ENCODE data around the gene NKD1.

Gene NKD1

DNA sequence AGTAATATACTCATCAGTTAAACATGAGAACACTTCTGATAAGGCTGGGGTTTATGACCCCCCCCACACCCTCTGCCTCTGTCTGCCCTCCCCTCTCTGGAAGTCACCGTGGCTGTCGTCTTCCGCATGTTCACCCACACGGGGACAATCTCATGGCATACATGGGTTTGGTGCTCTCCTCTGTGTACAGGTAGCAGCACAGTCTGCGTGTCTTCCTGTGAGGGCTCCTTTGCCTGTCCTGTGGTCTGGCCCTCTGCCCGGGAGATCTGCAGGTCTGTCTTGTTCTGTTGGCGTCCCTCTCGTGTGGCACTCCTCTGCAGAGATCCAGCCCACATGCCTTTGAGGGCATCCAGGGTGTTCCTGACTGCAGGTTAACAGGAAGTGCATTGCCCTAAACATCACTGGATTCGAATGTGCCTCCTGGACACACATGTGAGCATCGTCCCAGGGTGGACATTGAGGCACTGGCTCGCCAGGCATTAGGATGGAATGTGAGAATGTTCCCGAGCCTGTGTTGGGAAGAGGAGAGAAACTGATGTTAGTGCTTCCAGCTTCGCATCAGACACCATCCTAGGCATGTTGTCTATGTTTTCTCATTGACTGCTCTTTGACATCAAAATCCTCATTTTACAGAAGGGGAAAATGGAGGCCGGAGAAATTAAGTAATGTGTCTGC lies 54.5 kb downstream of the NKD1 start:
- DNase-seq: no peak

DNA sequence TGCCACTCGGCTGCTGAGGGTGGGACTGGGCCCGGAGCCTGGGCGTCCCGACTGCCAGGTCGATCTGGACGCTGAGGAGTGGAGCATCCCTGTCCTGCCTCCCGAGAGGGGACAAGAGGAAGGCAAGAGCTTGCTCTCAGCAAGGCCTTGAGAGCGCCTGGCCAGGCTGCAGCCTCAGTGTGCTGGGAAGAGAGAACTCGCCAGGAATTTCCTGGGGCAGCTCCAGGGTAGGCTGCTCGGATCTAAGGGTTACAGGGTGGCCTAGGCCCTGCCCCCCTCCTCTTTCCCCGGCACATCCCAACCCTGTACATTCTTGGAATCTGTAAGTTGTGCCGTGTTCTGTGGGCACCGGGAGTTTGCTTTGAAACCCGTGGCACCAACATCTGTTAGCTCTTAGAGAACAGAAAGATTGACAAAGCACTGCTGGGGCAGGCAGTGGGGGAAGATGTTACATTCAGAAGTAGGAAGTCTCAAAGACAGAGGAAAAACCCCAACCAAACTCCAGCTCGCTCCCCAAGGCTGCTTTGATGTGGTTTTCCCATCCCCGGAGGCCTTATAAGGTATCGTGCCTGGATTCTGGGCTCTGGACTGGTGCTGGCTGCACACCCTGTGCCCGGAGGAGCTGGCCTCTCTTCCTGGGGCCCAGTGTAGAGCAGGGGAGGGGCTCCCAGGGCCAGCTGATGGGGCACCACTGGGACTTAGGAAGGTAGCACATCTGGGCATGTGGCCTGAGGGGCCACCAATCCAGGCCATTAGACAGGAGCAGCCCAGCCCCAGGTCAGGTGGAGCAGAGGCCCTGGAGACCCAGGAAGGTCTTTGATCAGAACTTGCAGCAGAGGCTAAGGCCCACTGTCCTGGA lies 55.2 kb downstream of the NKD1 start:
- no peak for DNase-seq

DNA sequence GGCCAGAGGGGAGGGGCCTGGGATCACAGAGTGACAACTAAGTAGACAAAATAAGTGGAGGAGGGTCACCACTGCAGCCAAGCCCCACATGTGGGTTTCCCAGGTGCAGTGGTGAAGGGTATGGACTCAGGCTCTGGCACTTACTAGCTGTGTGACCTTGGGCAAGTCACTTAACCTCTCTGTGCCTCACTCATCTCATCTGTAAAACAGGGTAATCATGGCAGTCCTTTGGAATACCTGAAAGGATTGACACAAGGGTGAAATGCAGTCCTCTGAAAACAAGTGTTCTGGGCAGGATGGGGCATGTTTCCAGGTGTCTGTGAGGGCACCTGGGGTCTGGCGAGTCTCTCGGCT lies 55.8 kb downstream of the NKD1 start:
- no peak for DNase-seq

DNA sequence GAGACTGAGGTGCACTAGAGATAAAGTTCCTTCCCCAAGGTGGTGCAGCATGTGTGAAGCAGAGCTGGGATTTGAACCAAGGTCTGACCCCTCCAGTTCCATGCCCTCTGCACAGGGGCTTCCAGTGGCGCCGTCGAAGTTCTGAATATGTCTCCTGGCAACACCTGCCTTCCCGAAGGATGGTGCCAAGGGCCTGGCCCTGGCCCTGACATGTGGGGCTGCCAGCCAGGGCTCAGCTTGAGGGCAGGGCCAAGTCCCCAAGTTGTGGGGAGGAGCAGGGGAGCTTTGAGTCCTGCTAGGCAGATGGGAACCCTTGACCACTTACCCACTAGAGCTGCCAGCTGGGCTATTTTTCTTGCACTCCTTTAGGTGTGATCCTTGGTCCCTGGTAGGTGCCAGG lies 56.4 kb downstream of the NKD1 start:
- DNase-seq: no peak

DNA sequence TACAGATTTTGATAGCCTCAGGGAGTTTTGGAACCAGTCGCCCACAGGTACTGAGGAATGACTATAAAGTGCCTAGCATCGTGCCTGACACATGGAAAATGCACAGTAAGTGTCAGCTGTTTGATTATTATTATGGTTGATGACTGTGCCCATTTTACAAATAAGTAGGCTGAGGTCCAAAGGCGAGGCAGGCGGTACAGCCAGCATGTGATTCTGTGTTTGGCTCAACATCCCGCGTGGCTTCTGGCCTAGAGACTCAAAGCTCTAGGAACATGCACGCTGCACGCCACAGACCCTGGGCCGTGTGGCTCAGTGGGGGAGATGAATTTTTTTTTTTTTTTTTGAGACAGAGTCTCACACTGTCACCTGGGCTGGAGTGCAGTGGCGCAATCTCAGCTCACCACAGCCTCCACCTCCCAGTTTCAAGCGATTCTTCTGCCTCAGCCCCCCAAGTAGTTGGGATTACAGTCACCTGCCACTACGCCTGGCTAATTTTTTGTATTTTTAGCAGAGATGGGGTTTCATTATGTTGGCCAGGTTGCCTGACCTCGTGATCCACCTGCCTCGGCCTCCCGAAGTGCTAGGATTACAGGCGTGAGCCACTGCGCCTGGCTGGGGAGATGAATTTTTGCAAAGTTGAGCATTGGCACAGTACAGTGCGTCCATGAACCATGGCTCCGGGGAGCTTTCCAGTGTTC lies 57.7 kb downstream of the NKD1 start:
- DNase-seq: no peak

DNA sequence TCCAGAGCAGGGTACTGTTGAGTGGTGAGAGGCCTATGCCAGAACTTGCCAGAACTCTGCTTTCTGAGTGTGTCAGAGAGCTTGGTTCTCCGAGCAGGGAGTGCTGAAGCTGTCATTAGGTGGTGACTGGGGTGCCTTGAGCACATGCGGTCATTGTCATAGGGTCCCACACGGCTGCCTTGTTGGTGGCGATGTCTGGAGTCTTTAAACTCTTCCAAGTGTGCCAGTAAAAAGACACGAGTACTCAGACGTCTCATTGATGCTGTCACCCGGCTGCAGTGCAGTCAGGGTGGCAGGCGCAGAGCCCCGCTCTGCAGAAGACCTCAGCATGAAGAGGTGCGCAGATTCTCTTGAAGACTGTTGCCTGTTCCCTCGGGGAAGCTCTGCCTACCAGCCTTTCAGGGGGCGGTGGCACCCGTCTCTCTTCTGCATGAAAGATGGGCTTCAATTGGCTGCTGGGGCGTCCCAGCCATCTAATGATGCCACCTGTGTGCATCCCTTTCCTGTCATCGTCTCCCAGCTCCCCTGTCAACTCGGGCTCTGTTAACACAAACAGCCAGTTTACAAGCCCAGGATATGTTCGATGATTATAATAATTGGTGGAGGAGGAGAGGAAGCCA lies 58.3 kb downstream of the NKD1 start:
- DNase-seq: no peak

DNA sequence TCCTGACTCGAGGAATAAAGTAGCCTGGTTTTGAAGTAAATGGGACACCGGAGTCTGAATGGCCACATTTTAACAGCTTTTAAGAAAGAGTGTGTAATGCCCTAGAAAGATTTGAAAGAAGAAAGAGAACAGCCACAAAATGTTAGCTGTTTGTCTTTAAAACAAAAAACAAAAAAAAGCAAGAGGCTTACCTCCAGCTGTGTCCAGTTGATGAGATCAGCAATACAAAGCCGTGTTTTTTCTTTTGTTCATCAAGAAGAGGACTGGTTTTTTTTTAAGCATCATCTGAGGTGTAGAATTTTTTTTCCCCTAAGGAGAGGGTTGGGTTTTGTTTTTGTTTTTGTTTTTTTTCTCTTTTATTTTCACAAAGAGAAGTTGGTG lies 58.8 kb downstream of the NKD1 start:
- no peak for DNase-seq

DNA sequence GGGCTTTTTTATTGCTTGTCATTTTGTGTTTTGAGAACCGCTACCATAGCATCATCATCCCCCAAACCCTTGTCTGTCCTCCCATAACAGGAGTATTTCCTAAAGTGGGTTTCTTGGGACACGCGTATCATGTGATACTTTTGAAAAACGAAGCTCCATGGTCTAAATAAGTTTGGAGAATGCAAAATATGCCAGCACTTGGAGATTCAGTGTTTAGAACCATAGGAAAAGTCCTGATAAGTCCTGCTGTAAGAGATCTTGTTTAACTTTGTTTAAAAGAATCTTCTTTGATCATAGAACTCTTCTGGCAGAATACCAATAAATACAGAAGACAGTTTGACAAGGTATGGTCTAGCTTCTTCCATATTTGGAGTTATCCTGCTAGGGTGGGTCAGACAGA lies 59.3 kb downstream of the NKD1 start:
- DNase-seq: no peak

DNA sequence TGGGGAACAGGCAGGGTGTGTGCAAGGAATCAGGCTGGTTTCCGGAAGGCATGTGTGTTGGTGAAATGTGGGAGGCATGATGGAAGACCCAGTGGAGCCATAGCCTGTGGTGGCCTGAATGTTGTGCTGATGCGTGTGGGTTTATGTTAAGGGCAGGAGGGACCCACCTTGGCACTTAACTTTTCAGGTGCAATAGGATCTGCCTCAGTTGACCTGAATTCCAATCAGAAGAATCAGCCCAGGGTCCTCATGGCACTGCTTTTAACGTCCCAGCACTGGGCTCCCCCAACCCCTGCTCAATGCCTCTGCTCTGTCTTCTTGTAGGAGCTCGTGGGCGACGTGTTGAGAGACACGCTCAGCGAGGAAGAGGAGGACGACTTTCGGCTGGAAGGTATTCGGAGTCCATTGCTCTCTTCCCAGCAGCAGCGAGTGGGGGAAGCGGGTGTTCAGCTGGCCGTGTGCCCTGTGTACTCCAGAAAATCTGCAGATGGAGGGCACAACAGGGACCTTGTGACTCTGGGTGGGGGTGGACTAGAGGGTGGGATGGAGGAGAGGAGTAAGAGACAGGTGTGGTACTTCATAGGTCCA lies 59.9 kb downstream of the NKD1 start:
- DNase-seq: no peak

DNA sequence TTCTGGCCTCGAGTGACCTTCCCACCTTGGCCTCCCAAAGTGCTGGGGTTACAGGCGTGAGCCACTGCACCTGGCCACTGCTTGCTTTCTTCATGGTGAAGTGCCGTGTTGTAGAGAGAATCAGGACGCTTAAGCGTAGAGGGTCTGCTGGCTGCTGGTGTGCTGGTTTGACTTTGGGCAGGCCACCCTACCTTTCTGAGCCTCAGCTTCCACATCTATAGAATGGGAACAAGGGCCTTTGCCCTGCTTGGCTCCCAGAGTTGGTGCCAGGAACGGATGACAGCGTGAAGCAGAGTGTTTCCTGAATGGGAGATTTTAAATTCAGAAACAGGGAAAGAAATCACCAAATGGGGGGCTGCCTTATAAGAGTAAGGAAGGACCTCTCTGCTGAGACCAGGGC lies 60.9 kb downstream of the NKD1 start:
- DNase-seq: no peak

DNA sequence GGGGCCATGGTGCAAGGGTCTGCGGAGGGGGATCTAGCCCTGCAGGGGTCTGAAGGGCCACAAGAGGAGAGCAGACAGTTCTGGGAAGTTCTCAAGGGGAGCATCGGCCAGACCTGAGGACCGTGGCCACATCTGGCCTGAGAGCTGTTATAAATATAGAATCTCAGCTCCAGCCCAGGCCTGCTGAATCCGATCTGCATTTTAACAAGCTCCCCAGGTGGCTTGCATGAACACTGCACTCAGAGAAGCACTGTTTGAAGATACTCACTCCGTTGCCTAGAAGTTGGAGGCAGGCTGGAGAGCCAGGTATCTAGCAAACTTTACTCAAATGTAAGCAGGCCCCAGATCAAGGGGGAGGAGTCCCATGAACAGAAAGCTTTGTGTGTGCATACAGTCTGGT lies 61.3 kb downstream of the NKD1 start:
- no peak for DNase-seq

DNA sequence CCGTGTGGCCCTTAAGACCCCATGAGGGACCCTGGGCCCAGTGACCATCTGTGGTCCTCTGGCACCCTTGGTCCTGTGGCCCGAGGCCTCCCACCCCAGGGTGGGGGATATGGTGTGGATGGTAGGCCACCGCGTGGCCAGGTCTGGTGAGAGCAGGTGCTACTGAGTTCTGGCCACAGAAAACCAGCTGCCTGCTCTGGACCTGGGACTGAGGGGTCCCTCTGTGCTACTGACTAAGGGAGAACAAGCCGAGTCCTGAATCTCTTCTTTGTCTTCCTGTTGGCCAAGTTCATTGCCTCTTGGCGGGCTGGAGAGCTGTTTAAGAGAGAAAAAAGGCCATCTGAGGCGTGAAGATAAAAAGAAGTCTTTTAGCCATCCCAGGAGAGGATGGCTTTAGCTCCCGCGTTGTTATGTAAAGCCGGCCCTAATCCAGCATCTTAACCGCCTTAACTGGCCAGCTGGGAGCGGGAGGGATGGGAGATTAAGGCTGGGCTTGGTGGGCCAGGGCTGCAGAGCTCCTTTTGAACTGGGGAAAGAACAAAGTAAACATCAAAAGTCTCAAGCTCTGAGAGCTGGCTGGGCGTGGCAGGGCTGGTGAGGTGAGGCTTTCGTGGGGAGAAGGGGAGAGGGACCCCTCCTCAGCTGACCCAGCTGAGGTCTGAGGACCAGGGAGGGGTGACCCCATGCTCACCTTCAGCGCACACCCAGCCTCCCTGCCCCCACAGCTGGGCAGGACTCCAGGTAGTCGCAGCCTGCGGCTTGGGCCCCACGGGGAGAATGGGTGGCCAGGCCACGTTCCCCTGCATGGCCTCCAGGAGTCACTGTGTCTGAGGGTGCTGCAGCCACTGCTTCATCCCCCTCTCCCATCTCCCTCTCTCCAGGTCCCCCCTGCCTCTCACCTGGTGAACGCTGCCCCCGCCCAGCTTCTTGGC lies 62.4 kb downstream of the NKD1 start:
- DNase-seq: no peak

DNA sequence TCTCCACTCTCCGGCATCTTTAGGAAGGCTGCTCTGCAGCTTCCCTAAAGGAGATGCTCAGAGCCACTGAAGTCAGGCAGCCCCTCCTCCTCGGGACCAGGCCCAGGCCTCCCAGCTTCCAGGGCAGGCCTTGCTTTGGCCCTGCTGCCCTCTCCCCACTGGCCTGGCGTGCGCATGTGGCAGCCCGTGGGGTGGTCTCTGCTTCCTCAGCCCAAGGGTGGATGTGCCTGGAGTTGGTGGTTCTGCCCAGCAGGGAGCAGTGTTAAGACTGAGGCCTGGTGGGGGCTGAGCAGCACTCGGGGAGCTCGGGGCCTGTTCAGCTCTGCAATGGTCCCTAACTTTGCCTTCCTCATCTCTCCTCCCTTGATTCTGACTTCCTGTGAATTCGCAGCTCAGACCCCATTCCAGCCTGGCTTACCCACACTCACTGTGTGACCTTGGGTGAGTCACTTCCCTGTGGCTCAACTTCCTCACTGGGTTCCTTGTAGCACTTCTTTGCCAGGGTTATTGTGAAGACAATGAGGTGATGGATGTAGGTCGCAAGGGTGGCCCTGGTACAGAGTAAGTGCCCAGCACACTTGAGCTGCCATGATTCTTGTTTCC lies 63.2 kb downstream of the NKD1 start:
- DNase-seq: no peak

DNA sequence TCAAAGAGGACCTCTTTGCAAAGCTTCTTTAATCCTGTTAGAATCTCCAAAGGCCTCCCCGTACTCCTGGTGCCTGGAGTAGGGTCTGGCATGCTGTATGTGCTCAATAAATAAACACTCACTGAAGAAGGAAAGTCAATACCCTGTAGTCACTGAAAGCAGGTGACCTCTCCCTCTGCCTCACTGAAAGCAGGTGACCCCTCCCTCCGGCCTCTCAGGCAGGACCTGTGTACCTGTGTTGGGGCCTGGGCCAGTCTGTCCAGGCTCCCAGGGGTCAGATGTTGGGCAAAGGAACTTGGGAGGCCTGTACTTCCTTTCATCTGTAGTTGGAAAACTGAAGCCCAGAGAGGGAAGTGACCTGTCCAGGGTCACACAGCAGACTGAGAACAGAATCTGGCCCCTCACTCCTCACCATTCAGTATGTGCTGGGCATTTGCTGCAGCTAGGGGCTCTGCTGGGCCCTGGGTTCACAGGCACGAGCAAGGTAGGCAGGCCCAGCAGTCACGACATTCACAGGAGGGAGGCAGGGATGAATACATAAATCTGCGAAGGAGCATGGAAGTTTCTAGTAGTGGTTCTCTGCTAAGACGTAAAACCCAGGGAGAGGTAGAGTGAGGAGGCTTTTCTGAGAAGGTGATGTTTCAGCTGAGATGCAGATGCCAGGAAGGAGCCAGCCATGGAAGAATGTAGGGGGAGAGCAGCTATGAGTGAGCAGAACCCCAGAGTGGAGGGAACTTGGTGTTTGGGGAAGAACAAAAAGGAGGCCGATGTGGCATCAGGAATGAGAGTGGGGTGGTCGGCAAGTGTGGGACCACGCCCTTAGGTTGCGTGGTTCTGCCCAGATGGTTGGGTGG lies 64.0 kb downstream of the NKD1 start:
- DNase-seq: no peak

DNA sequence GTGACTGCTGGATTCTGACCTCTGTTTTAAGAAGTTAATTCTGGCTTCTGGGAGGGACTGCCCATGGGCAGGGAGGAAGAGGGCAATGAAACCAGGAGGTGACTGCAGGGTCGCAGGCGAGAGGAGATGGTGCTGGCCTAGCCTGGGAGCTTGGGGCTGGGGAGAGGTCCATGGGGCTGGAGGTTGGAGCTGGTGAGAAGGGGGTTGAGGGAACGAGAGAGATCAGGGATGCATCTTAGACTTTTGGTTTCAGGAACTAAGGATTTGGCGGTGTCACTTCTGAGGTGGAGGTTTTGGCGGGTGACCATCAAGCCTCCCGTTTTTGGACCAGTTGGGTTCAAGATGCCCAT lies 64.6 kb downstream of the NKD1 start:
- DNase-seq: no peak

DNA sequence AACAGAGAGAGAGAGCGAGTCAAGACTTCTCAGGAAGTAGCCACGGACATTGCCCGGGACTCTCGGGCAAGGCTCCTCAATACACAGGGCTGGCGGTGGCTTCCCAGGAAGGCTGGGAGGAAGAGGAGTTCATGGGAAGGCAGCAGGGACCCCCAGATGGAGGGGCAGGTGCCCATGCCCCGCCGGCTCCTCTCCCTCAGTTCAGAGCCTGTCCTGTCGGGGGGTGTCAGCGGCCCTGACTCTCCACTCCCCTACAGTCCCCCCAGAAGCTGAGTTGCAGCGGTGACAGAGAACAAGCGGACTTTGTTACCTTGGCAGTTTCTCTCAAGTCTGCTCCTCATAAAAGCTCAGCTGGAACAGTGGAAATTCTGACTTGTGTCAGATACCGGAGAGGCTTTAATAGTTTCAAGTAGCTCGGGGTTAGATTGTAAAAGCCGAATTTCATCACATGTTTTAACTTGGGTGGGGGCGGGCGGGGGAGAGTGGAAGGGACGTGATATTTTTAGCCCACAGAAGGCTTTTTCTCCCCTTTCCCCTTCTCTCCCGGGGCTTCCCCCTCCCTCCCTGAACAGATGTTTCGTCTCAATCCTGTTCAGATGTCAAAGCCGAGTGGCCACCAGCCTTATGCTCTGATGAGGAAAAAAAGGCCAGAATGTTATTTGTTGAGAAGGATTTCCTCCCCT lies 65.2 kb downstream of the NKD1 start:
- DNase-seq: no peak

DNA sequence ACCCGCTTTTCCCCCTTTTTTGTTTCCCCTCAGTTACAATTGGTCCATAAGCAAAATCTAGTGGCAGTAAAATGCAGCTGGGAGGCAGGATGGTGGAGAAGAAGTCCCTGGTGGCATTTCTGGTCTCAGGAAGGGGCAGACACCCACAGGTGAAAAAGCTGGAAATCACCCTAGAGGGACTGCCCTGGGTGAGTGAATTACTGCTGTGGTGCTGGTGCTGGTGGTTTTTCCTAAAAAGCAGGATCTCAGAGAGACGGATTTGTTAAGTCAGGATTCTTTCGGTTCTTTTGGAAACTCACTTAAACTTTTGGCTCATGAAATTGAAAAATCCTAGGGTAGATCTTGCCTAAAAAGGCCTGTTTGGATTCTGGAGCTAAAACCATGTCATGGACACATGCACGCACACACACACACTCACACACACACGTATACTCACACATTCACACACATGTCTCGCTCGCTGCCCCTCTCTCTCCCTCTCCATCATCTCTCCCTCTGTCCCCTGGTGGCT lies 65.8 kb downstream of the NKD1 start:
- no peak for DNase-seq

DNA sequence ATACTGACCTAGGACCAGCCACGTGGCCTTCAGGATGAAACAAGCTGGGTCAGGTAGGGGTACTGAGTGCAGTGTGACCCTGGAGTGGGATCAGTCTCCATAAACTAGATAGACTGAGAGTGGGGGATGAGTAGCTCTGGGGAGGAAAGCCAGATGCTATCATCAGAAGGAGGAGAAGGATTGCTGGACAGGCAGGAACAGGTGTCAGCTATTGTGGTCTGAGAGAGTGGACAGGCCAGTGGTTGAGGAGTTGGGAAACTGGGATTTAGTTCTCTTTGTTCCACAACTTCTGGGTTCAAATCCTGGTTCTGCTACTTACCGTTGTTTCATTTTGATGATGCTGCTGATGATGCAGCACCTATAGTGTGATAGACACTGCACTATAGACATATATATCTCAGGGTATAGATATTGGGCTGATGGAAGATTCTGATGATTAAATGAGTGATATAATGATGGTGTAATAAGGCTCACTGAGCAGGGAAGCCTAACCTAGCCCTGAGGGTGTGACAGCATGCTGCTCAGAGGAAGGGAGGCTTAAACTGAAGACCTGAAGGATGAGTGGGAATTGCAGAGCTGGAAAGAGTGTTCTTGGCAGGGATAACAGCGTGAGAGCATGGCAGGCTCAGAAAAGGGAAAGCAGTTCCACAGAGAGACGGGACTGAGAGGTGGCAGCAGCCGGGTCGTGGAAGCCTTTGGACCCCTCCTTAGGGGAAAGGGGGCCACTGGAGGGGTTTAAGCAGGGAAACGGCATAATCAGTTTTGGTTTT lies 66.9 kb downstream of the NKD1 start:
- no peak for DNase-seq

DNA sequence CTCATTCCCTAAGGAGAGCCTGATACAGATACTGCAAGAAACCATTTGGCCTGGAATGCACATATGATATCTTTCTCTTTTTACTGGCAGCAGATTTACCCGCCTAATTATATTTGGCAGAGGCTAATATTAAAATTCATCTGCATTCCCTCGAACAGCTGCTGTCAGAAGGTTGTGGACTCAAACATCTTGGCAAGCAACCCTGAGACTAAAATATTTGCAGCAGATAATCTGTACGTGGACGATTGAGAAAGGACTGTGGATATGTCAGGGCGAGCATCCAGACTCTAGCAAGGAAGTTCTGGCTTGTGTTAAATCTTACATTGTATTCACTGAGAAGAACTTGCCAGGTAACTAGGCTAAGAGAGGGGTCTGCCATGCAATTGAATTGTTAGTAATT lies 67.7 kb downstream of the NKD1 start:
- no peak for DNase-seq
